Right lobe of liver (tissue), 6 donors: ENCODE results near the gene ZCCHC4. TPM values are rescaled to one million over a fixed set of nuclear protein-coding genes. Genes with fewer than 3 reads are reported as not detected.

Experiments
- ATAC-seq, 4 donors: fragments of 200-7000 bp; cut with Tn5 transposase; one replicate each; pipeline ENCODE4 v1.9.1; 2020; ENCODE audit warnings: mild to moderate bottlenecking in 4 of 4, moderate library complexity in 4 of 4
- DNase-seq, 3 donors: peaks; one replicate each; pipeline ENCODE4 v3.0.0-alpha.2; 2020
- H3K27ac ChIP-seq, 3 donors: fragments of 200-600 bp; one replicate each; pipeline ENCODE4 v1.8.0; 2022
- H3K27me3 ChIP-seq, 2 donors: fragments of 200-600 bp; one replicate each; pipeline ENCODE4 v1.8.0; 2022
- H3K36me3 ChIP-seq, 4 donors: fragments of 200-600 bp; sonication (generic) in 1 of 4; one replicate each; pipeline versions ENCODE4 v1.5.1 to v1.8.0; 2017 to 2022; ENCODE audit warnings: control low read depth in 1 of 4
- H3K4me1 ChIP-seq, 4 donors: fragments of 200-600 bp; sonication (generic) in 1 of 4; one replicate each; pipeline versions ENCODE4 v1.5.1 to v1.8.0; 2017 to 2022; ENCODE audit warnings: control low read depth in 1 of 4
- H3K4me3 ChIP-seq, 3 donors: fragments of 200-600 bp; one replicate each; pipeline ENCODE4 v1.8.0; 2022
- H3K9me3 ChIP-seq, 4 donors: fragments of 200-600 bp; sonication (generic) in 1 of 4; one replicate each; pipeline versions ENCODE4 v1.5.1 to v1.8.0; 2017 to 2022; ENCODE audit warnings: control low read depth in 1 of 4
- CTCF ChIP-seq, 4 donors: fragments of 200-600 bp in 3 of 4; fragments of 450-650 bp in 1 of 4; IDR thresholded peaks; one replicate each; pipeline versions ENCODE4 v1.5.1 to v1.8.0; 2016 to 2022; ENCODE audit warnings: antibody characterized with exemption in 4 of 4, mild to moderate bottlenecking in 2 of 4
- POLR2A ChIP-seq: fragments of 450-650 bp; IDR thresholded peaks from one replicate; pipeline ENCODE4 v1.6.1; 2017; ENCODE audit warnings: antibody characterized with exemption, mild to moderate bottlenecking
- WGBS: methylation state at CpG from one replicate; pipeline ENCODE4 v1.1.6; 2018; ENCODE audit warnings: low coverage, low lambda C conversion rate; ENCODE audit not compliant: insufficient coverage; ENCODE audit errors: missing lambda C conversion rate; 5-methylcytosine and 5-hydroxymethylcytosine counted together
- intact Hi-C, 2 donors: fragments of 100-400 bp; cut with DNase I; formaldehyde crosslinking; loops; one replicate each; pipeline versions ENCODE4 v1.11.2 to v1.14.1; 2022
- total RNA-seq, 6 experiments: library from RNA; depleted of rRNA in 2 of 6; stranded (reverse); fragments of >200 nt in 2 of 6; fragmentation: NEBNext Ultra II Directional in 3 of 6; extraction: Animal tissue kit (Norgen Biotek cat#: 25700) in 3 of 6; gene quantifications; one replicate each; pipeline versions ENCODE4 v1.1.0 to v1.2.4, GENCODE V29; 2016 to 2023
- donor health status: DM: no; HTN: yes; CAD: no.
- donor health status: DM: no; HTN: no; CAD: no.
- donor health status: DM: no; HTN: no; CAD: no.
- donor health status: DM: no; HTN: yes; CAD: no.
- donor health status: DM: no; HTN: yes; CAD: no.

Gene ZCCHC4
- total RNA-seq, 6 experiments from 2014 or later: 2.9 to 6.9 (median 3.9) TPM

GRCh38 chr4:25361253-25361652 is 48.7 kb downstream of the ZCCHC4 start:
- Histone ChIP-seq H3K9me3 (no peaks in the 10 kb centered on the region), H3K27me3 (no peaks in the 10 kb centered on the region), H3K4me3 (no peak overlapping the region), H3K36me3 (no peaks in the 10 kb centered on the region), H3K27ac (no peak overlapping the region), H3K4me1 (no peaks in the 10 kb centered on the region)
- intact Hi-C loops: no loop called here
- DNase-seq (no peak), ATAC-seq (no peak)
- TF ChIP-seq CTCF (IDR thresholded peaks at IDR 0.05) (no peak), POLR2A (no peak)
- WGBS: 100% methylated on average over 3 of the region's 9 CpGs

GRCh38 chr4:25367004-25367621 is 54.5 kb downstream of the ZCCHC4 start:
- ATAC-seq: peak in 2 of 4 donors; percentile 37 to 46
- intact Hi-C loops: no loop called here
- Histone ChIP-seq H3K9me3 (no peaks in the 10 kb centered on the region), H3K27me3 (no peaks in the 10 kb centered on the region), H3K27ac (no peak overlapping the region), H3K4me1 (peaks cover 0 to 4% (median 0%) of the 10 kb centered on the region in 4 donors), H3K36me3 (no peaks in the 10 kb centered on the region), H3K4me3 (no peak overlapping the region)
- DNase-seq: no peak
- no peak for TF ChIP-seq POLR2A
- peak; percentile 58 to 67 (median 62) for TF ChIP-seq CTCF (IDR thresholded peaks at IDR 0.05)
- WGBS: 53% methylated on average over 2 of the region's 2 CpGs

GRCh38 chr4:25367877-25368276 is 55.3 kb downstream of the ZCCHC4 start:
- Histone ChIP-seq H3K36me3 (no peaks in the 10 kb centered on the region), H3K27ac (no peak overlapping the region), H3K4me3 (no peak overlapping the region), H3K4me1 (peaks cover 0 to 7% (median under 1%) of the 10 kb centered on the region in 4 donors), H3K27me3 (no peaks in the 10 kb centered on the region), H3K9me3 (no peaks in the 10 kb centered on the region)
- DNase-seq: no peak
- intact Hi-C loops: no loop called here
- no peak for ATAC-seq
- TF ChIP-seq POLR2A: no peak
- no peak for TF ChIP-seq CTCF (IDR thresholded peaks at IDR 0.05)

GRCh38 chr4:25368315-25368714 is 55.7 kb downstream of the ZCCHC4 start:
- Histone ChIP-seq H3K36me3 (no peaks in the 10 kb centered on the region), H3K4me3 (no peak overlapping the region), H3K9me3 (no peaks in the 10 kb centered on the region), H3K27ac (no peak overlapping the region), H3K27me3 (no peaks in the 10 kb centered on the region), H3K4me1 (peaks cover 0 to 7% (median 3%) of the 10 kb centered on the region in 4 donors)
- ATAC-seq: peak; percentile 56 to 76 (median 64)
- TF ChIP-seq CTCF (IDR thresholded peaks at IDR 0.05) (no peak), POLR2A (no peak)
- intact Hi-C loops: no loop called here
- 16% methylated on average over 6 of the region's 6 CpGs for WGBS
- no peak for DNase-seq

GRCh38 chr4:25370242-25370641 is 57.7 kb downstream of the ZCCHC4 start:
- Histone ChIP-seq H3K4me1 (peaks cover 0 to 15% (median 4%) of the 10 kb centered on the region in 4 donors), H3K9me3 (no peaks in the 10 kb centered on the region), H3K27ac (no peak overlapping the region), H3K36me3 (no peaks in the 10 kb centered on the region), H3K27me3 (no peaks in the 10 kb centered on the region), H3K4me3 (no peak overlapping the region)
- whole genome bisulfite sequencing: 73% methylated on average over 2 of the region's 2 CpGs
- TF ChIP-seq POLR2A (no peak), CTCF (IDR thresholded peaks at IDR 0.05) (no peak)
- no peak for DNase-seq
- intact Hi-C loops: no loop called here
- ATAC-seq: no peak
